ENCODE results near the gene L3MBTL2. TPM values are rescaled to one million over a fixed set of nuclear protein-coding genes. Genes with fewer than 3 reads are reported as not detected.
A peak's percentile ranks its signal among the peaks of the same experiment; 100 is the strongest.

The L3MBTL2 gene
- total RNA-seq, 1 donor from 2014 or later = 42.3 TPM

GRCh38 chr22:41197038-41197972 is 7.8 kb upstream of the L3MBTL2 start:
- Mint-ChIP-seq H3K27me3 (peaks cover 4% of the 10 kb centered on the region), H3K27ac (no peak overlapping the region), H3K4me1 (peaks cover 8% of the 10 kb centered on the region), H3K36me3 (ENCODE audit: low read depth) (no peaks in the 10 kb centered on the region), H3K9me3 (no peaks in the 10 kb centered on the region), H3K4me3 (peak overlapping the region; percentile 89)
- intact Hi-C loops (cut with micrococcal nuclease) = loop anchor here (1.0 to 2.0 kb wide), 2 partner anchors 8 to 183 kb away; partner anchors contain the start of genes L3MBTL2 and TEF
- ChIA-PET POLR2A (interaction anchor here (0.6 to 2.1 kb wide), 4 partner anchors 40 to 1017 kb away, joined by 3 to 8 read pairs (median 6); no protein-coding TSS in a partner anchor), CTCF (interaction anchor here (1.4 kb wide), 1 partner anchor 40 kb away, joined by 5 read pairs; no protein-coding TSS in a partner anchor)
- DNase-seq = peak; percentile 89
- ATAC-seq (ENCODE audit: low read depth) = peak; percentile 92
- TF ChIP-seq, protein P1, sequence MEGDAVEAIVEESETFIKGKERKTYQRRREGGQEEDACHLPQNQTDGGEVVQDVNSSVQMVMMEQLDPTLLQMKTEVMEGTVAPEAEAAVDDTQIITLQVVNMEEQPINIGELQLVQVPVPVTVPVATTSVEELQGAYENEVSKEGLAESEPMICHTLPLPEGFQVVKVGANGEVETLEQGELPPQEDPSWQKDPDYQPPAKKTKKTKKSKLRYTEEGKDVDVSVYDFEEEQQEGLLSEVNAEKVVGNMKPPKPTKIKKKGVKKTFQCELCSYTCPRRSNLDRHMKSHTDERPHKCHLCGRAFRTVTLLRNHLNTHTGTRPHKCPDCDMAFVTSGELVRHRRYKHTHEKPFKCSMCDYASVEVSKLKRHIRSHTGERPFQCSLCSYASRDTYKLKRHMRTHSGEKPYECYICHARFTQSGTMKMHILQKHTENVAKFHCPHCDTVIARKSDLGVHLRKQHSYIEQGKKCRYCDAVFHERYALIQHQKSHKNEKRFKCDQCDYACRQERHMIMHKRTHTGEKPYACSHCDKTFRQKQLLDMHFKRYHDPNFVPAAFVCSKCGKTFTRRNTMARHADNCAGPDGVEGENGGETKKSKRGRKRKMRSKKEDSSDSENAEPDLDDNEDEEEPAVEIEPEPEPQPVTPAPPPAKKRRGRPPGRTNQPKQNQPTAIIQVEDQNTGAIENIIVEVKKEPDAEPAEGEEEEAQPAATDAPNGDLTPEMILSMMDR (IDR thresholded peaks at IDR 0.05) = no peak

GRCh38 chr22:41198027-41198580 is 7.0 kb upstream of the L3MBTL2 start:
- DNase-seq (no peak), ATAC-seq (ENCODE audit: low read depth) (peak; percentile 49)
- Mint-ChIP-seq H3K4me1 (peaks cover 8% of the 10 kb centered on the region), H3K9me3 (no peaks in the 10 kb centered on the region), H3K27ac (no peak overlapping the region), H3K27me3 (peaks cover 5% of the 10 kb centered on the region), H3K4me3 (peak overlapping the region; percentile 89), H3K36me3 (ENCODE audit: low read depth) (no peaks in the 10 kb centered on the region)
- ChIA-PET CTCF (interaction anchor here (1.4 kb wide), 1 partner anchor 40 kb away, joined by 5 read pairs; no protein-coding TSS in a partner anchor), POLR2A (interaction anchor here (0.6 to 2.1 kb wide), 8 partner anchors 20 to 1018 kb away, joined by 3 to 13 read pairs (median 7); partner anchors contain the start of gene ZC3H7B)
- TF ChIP-seq, protein P1 (IDR thresholded peaks at IDR 0.05) = no peak
- intact Hi-C loops (cut with micrococcal nuclease) = no loop called here

- POLR2A ChIA-PET = no interaction called here
Observed at GRCh38 chr22:41201141-41201540, 4.0 kb upstream of the L3MBTL2 start.

DNA sequence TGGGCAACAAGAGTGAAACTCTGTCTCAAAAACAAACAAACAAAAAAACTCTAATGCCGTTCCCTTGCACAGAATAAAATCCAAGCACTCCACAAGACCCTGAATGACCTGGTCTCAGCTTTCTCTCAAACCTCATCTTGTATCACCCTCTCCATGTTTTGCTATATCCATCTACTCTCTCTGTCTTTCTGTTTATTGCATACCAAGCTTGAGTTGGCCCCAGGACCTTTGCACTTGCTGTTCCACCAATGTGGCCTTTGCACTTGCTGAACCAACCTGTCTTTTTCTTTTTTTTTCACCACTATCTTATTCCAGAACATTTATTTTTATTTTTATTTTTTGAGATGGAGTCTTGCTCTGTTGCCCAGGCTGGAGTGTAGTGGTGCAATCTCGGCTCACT is 2.0 kb upstream of the L3MBTL2 start:
- Mint-ChIP-seq H3K36me3 (ENCODE audit: low read depth) (peaks cover 14% of the 10 kb centered on the region), H3K4me3 (no peak overlapping the region), H3K4me1 (peaks cover 33% of the 10 kb centered on the region), H3K27me3 (peaks cover 9% of the 10 kb centered on the region), H3K9me3 (no peaks in the 10 kb centered on the region), H3K27ac (no peak overlapping the region)
- no peak for ATAC-seq (ENCODE audit: low read depth)
- no peak for DNase-seq
- CTCF ChIA-PET = no interaction called here
- intact Hi-C loops (cut with micrococcal nuclease) = no loop called here
- TF ChIP-seq, protein P1 (IDR thresholded peaks at IDR 0.05) = no peak
- POLR2A ChIA-PET = interaction anchor here (0.6 kb wide), 1 partner anchor 82 kb away, joined by 3 read pairs; no protein-coding TSS in a partner anchor

More at GRCh38 chr22:41201141-41201540, 4.0 kb upstream of the L3MBTL2 start:
- Mint-ChIP-seq H3K27me3 (peaks cover 9% of the 10 kb centered on the region), H3K36me3 (ENCODE audit: low read depth) (peaks cover 7% of the 10 kb centered on the region), H3K9me3 (no peaks in the 10 kb centered on the region), H3K4me3 (no peak overlapping the region), H3K4me1 (peaks cover 25% of the 10 kb centered on the region), H3K27ac (no peak overlapping the region)
- ATAC-seq (ENCODE audit: low read depth) (no peak), DNase-seq (no peak)
- TF ChIP-seq, protein P1 (IDR thresholded peaks at IDR 0.05) = no peak
- CTCF ChIA-PET = no interaction called here
- intact Hi-C loops (cut with micrococcal nuclease) = no loop called here

GRCh38 chr22:41204066-41204465 is 1.0 kb upstream of the L3MBTL2 start:
- H3K27ac Mint-ChIP-seq = no peak overlapping the region
- DNase-seq (no peak), ATAC-seq (ENCODE audit: low read depth) (no peak)
- TF ChIP-seq, protein P1 (IDR thresholded peaks at IDR 0.05) = no peak
- H3K4me1 Mint-ChIP-seq = peaks cover 30% of the 10 kb centered on the region
- H3K27me3 Mint-ChIP-seq = peaks cover 9% of the 10 kb centered on the region
- CTCF ChIA-PET = no interaction called here
- peaks cover 21% of the 10 kb centered on the region for H3K36me3 Mint-ChIP-seq (ENCODE audit: low read depth)
- intact Hi-C loops (cut with micrococcal nuclease) = loop anchor here (2.0 kb wide), 1 partner anchor 99 kb away; no protein-coding TSS in a partner anchor
- POLR2A ChIA-PET = no interaction called here
- no peaks in the 10 kb centered on the region for H3K9me3 Mint-ChIP-seq
- H3K4me3 Mint-ChIP-seq = peak overlapping the region; percentile 20
